GM21825 (cell line): ENCODE results near the gene PIGBOS1.

Experiments used
- ATAC-seq: cut with Tn5 transposase; IDR thresholded peaks from one replicate; pipeline ENCODE4 v1.9.1; 2021; ENCODE audit warnings: mild to moderate bottlenecking, moderate library complexity; ENCODE audit not compliant: unreplicated experiment

Gene PIGBOS1, protein sequence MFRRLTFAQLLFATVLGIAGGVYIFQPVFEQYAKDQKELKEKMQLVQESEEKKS

GRCh38 chr15:55318588-55319494, at the start of gene PIGBOS1, which contains the start of gene PIGB:
TSS of gene PIGBOS1 (minus strand) at chr15:55319123. CDS start at chr15:55317792, 1,331 bp downstream.
TSS of gene PIGB (plus strand) at chr15:55319222. CDS start at chr15:55319251, 29 bp downstream.
- ATAC-seq = peak; percentile 90

DNA sequence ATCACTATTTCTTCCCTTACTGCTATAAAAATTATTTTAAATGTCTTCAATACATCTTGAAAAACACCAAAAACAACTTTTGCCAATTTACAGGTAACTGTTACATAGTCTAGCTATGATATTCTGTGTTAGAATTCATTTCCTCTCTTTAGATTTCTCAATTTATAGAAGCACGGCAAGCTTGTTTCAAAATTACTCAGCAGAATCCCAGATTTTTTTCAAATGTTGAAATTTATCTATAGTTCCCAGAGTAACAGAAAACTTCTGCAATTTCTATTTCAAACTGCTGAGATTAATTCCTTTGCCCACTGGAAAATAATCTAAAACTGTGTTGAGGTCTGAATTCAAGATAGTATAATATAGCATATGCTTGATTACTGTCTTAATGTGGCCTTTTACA, 48.1 kb upstream of the PIGBOS1 start:
- ATAC-seq = no peak

GRCh38 chr15:55362641-55363040, 43.7 kb upstream of the PIGBOS1 start:
- ATAC-seq = no peak

DNA sequence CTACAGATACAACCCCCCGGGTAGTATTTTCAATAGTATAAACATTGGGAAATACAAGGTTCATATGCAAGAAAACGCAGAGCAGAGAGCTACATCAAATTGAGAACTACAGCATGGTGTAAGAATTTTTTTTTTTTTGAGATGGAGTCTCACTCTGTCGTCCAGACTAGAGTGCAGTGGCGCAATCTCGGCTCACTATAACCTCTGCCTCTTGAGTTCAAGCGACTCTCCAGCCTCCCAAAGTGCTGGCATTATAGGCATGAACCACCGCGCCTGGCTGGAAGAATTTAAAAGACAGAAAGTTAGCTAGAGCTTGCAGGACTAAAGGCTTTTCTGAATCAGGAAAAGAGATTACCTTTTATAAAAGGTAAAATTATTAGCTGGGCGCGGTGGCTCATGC, 42.1 kb upstream of the PIGBOS1 start:
- no peak for ATAC-seq

DNA sequence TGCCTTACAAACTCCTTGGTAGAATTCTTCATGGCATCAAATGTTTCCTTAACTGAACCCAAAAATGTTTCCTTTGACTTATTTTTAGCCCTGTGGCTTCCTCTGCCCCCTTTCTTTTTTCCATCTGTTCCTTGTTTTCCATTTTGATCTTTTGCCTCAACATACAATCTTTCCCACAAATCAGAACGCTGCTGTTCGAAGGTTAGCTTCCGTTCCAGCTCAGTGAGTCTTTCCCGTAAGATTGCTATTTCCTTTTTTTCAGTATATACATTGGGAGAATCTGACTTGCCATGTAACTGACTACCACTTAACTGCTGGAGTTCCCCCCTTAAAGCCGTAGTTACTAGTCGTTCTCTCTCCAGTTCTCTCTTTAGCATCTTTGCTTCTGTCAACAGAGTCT, 41.3 kb upstream of the PIGBOS1 start:
- no peak for ATAC-seq

DNA sequence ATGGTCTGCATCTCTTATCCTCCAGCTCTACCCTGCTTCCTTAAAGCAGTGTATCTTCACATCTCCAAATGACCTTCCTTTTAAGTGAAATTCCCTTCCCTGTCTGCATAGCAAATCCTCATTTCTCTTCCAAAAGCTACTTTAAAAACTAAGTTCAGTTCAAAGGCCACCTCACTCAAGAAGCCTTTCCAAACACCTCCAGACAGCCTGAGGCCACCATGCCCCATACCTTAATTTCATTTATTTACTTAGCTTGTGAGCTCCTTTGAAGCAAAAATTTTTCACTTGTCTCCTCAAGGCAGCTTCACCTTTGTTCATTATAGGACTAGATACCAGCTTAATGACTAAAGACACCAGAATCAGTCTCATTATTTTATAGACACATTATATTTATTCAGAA, 39.5 kb upstream of the PIGBOS1 start:
- ATAC-seq = no peak

GRCh38 chr15:55357774-55358173, 38.9 kb upstream of the PIGBOS1 start:
- ATAC-seq = no peak

DNA sequence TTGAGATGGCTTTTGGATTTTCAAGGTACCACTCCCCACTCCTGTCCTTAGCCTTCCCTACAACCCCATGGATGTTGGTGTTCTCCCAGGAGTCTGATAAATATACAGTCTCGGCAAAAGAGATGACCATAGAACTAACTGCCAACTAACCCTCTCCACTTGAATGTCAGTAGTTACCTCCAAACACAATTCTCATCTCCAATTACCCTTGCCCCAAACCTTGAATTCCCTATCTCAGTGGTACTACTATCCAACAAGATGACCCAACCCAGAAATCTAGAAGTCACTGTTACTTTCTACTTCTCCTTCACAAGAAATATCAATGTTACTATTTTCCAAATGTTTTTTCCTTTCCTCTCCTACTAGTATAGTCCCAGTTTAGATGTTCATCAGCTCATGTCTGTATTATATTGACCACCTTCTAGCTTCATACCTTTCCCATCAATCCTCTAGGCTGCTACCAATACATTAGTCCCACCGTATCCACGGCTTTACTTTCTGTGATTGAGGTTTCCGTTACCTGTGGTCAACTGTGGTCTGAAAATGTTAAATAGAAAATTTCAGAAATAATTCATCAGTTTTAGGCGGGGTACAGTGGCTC, 38.2 kb upstream of the PIGBOS1 start:
- no peak for ATAC-seq

- no peak for ATAC-seq
Observed at GRCh38 chr15:55353025-55353424, 34.1 kb upstream of the PIGBOS1 start.

DNA sequence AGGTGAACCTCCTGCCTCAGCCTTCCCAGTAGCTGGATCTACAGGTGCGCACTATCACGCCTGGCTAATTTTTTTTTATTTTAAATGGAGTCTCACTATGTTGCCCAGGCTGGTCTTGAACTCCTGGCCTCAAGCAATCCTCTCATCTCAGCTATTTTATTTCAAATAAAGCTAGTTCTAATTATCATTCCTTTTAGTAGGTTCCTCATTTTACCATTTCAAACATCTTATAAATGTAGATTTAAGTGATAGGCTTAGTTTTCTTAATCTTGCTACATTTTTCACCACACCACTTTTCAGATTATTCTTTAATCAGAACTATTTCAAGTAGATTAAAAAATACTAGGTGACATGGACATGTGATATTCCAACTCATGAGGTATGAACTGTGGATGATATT, 30.4 kb upstream of the PIGBOS1 start:
- no peak for ATAC-seq

GRCh38 chr15:55348281-55348778, 29.4 kb upstream of the PIGBOS1 start:
- ATAC-seq = no peak

- no peak for ATAC-seq
Observed at GRCh38 chr15:55344206-55344605, 25.3 kb upstream of the PIGBOS1 start.

GRCh38 chr15:55343168-55343567, 24.2 kb upstream of the PIGBOS1 start:
- ATAC-seq = no peak

DNA sequence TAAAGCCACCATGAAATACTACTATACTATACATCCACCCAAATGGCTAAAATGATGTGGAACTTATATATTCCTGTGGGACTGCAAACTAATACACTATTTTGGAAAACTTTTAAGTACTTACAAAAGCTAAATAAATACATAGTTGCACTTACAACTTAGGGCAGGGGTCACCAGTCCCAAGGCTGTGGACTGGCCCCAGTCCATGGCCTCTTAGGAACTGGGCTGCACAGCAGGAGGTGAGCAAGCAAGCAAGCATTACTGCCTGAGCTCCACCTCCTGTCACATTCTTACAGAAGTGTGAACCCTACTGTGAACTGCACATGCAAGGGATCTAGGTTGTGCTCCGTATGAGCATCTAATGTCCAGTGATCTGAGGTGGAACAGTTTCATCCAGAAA, 18.2 kb upstream of the PIGBOS1 start:
- no peak for ATAC-seq

DNA sequence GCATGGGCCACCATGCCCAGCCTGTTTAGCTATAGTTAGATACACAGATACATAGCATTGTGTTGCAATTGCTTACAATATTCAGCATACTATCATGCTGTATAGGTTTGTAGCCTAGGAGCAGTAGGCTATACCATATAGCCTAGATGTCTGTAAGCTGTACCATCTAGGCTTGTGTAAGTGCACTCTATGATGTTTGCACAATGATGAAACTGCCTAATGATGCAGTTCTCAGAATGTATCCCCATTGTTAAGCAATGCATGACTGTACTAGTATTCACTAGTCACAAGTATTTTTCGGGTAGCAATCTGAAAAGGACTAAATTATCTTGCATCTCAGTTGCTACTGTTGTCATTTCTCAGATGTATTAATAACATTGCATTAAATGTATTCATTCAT, 16.1 kb upstream of the PIGBOS1 start:
- ATAC-seq = no peak

DNA sequence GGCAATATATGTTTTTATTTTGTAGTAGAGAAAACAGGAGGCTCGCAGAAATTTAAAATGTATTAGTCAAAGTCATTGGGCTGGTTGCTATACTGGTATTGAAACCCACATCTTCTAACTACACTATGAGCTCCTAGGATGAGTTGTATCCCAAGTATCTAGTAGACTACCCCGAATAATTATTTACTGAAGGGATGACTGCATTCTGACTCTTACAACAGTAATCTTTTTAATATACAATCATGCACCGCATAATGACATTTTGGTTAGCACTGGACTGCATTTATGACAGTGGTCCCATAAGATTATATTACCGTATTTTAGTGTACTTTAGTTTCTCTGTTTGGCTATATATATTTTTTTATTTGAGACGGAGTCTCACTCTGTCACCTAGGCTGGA, 15.4 kb upstream of the PIGBOS1 start:
- ATAC-seq = no peak

GRCh38 chr15:55327387-55327786, 8.5 kb upstream of the PIGBOS1 start:
- no peak for ATAC-seq

DNA sequence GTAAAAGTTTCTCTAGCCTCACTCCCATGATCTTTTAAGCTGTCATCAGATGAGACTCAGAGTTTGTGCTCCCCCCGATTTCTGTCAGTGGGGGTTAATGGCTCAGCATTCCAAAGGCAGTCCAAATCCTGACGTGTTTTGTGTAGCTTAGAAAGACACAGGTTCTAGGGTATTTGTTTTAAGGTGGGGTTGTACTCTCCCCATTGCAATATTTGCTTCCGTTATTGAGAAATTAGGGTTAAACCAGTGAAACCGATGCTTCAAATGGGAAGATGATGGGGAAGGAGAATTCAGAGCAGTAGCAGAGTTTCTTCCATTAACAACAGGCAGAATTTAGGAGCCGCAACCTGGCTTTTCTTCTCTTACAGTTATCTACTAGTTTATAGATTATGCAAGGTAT, 3.5 kb upstream of the PIGBOS1 start:
- no peak for ATAC-seq

GRCh38 chr15:55320963-55321362, 2.0 kb upstream of the PIGBOS1 start:
- ATAC-seq = no peak

GRCh38 chr15:55320238-55320550, 1.3 kb upstream of the PIGBOS1 start:
- ATAC-seq = no peak

- peak; percentile 45 for ATAC-seq
Observed at GRCh38 chr15:55319537-55320237, 764 bp upstream of the PIGBOS1 start.
